Measurements from ENCODE around the gene NDUFV3. TPM values are rescaled to one million over a fixed set of nuclear protein-coding genes. Genes with fewer than 3 reads are reported as not detected.

The NDUFV3 gene
- total and polyA plus RNA-seq, 2 experiments from 2014 or later: 31.9 to 36.3 TPM

DNA sequence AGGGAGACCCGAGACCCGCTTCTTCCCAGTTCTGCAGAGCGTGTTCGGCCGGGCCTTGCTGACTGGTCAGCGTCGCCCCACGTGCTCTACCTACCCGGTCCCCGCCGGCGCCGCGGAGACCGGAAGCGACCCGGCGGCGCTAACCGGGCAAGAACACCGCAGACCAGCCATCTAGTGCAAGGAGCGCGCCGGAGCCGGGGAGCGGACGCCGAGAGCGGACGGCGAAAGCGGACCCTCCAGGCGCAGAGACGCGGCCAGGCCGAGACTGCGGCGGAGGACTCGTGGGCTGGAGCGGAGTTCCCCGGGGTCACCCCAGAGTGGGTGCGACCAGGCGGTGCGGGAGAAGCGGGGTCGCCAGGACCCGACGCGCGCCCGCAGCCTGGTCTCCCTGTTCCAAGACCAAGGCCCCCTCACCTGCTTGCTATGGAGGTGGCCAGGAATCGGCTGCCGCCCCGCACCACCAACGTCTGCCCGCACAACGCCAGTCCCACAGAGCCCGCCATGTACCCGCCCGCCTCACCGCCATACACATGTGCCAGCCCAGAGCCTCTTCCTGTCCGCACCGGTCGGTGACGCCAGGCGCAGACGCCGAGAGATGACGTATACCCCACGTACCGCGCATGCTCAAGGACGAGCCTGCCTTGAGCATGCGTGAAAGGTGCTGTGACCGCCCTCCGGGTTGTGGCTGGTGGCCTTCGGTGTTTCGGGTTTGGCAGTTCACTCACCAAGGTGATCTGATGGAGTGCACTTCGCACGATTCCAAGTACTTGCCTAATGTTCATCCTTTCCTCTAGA is 13.9 kb upstream of the NDUFV3 start, which contains the start of gene WDR4:
Gene WDR4, minus strand, starts transcription at position 547 of the 795 bp plus-strand sequence. Its CDS starts 44 bp downstream, at position 503.
- H3K9me3 ChIP-seq (ENCODE audit: low read depth): no peaks in the 10 kb centered on the region
- H3K4me3 ChIP-seq: peak within 1 kb of the TSS; percentile 90
- H3K4me2 ChIP-seq: peak within 1 kb of the TSS; percentile 93
- no peaks in the 10 kb centered on the region for H3K9me2 ChIP-seq (replicated peaks; ENCODE audit: insufficient read depth)
- no peaks in the 10 kb centered on the region for H3K36me3 ChIP-seq (replicated peaks; ENCODE audit: insufficient read depth, low read depth)
- no peaks in the 10 kb centered on the region for H4K20me1 ChIP-seq (ENCODE audit: insufficient read depth, poor library complexity, severe bottlenecking)
- peak; percentile 97 for DNase-seq (ENCODE audit: low spot score)
- H3K4me1 ChIP-seq (ENCODE audit: insufficient read depth): peaks cover 4% of the 10 kb centered on the region
- no peaks in the 10 kb centered on the region for H3K27me3 ChIP-seq
- H3K79me2 ChIP-seq: peaks cover 27% of the 10 kb centered on the region
- peak within 1 kb of the TSS; percentile 95 for H2AFZ ChIP-seq
- no peak for TF ChIP-seq CTCF (IDR thresholded peaks at IDR 0.05; ENCODE audit: poor library complexity)
- WGBS (ENCODE audit: low lambda C conversion rate, missing lambda C conversion rate): under 1% methylated on average over 71 of the region's 80 CpGs
- H3K27ac ChIP-seq: peak within 1 kb of the TSS; percentile 93

GRCh38 chr21:42880352-42880751 is 12.8 kb upstream of the NDUFV3 start:
- DNase-seq (ENCODE audit: low spot score): no peak
- Histone ChIP-seq H3K79me2 (peaks cover 27% of the 10 kb centered on the region), H3K27ac (peak overlapping the region; percentile 93), H3K27me3 (no peaks in the 10 kb centered on the region), H3K36me3 (replicated peaks; ENCODE audit: insufficient read depth, low read depth) (no peaks in the 10 kb centered on the region), H3K4me1 (ENCODE audit: insufficient read depth) (peaks cover 4% of the 10 kb centered on the region), H3K4me2 (peak overlapping the region; percentile 79), H3K9me2 (replicated peaks; ENCODE audit: insufficient read depth) (no peaks in the 10 kb centered on the region), H4K20me1 (ENCODE audit: insufficient read depth, poor library complexity, severe bottlenecking) (no peaks in the 10 kb centered on the region), H3K9me3 (ENCODE audit: low read depth) (no peaks in the 10 kb centered on the region), H2AFZ (peak overlapping the region; percentile 95), H3K4me3 (peak overlapping the region; percentile 71)
- 94% methylated on average over 6 of the region's 6 CpGs for WGBS (ENCODE audit: low lambda C conversion rate, missing lambda C conversion rate)
- TF ChIP-seq EZH2 (IDR thresholded peaks at IDR 0.05; ENCODE audit: borderline replicate concordance): no peak
- TF ChIP-seq CTCF (IDR thresholded peaks at IDR 0.05; ENCODE audit: poor library complexity): no peak
- no peak for TF ChIP-seq EZH2phosphoT487 (IDR thresholded peaks at IDR 0.05; ENCODE audit: low read depth, severe bottlenecking, unreplicated experiment)

DNA sequence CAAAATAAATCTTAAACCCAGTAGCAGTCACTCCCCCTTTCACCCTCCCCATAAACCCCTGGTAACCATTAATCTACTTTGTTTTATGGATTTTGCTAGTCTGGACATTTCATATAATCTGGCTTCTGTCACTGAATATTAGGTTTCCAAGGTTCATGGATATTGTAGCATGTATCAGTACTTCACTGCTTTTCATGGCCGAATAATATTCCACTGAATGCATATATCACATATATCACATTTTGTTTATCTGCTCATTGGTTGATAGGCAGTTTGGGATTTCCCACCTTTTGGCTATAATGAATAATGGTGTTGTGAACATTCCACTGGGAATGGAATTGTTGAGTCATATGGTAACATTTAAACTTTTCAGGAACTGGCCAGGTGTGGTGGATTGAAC is 9.2 kb upstream of the NDUFV3 start:
- no peak overlapping the region for H3K27ac ChIP-seq
- TF ChIP-seq CTCF (IDR thresholded peaks at IDR 0.05; ENCODE audit: poor library complexity): no peak
- TF ChIP-seq EZH2 (IDR thresholded peaks at IDR 0.05; ENCODE audit: borderline replicate concordance): no peak
- TF ChIP-seq EZH2phosphoT487 (IDR thresholded peaks at IDR 0.05; ENCODE audit: low read depth, severe bottlenecking, unreplicated experiment): no peak
- DNase-seq (ENCODE audit: low spot score): no peak

More for the DNA sequence above, 9.2 kb upstream of the NDUFV3 start:
- WGBS (ENCODE audit: low lambda C conversion rate, missing lambda C conversion rate): 96% methylated on average over 1 of the region's 1 CpG
- no peak overlapping the region for H3K4me2 ChIP-seq
- no peaks in the 10 kb centered on the region for H3K9me2 ChIP-seq (replicated peaks; ENCODE audit: insufficient read depth)
- H3K4me1 ChIP-seq (ENCODE audit: insufficient read depth): no peaks in the 10 kb centered on the region
- H4K20me1 ChIP-seq (ENCODE audit: insufficient read depth, poor library complexity, severe bottlenecking): no peaks in the 10 kb centered on the region
- H3K79me2 ChIP-seq: peaks cover 10% of the 10 kb centered on the region
- no peaks in the 10 kb centered on the region for H3K9me3 ChIP-seq (ENCODE audit: low read depth)
- no peaks in the 10 kb centered on the region for H3K27me3 ChIP-seq
- H3K36me3 ChIP-seq (replicated peaks; ENCODE audit: insufficient read depth, low read depth): no peaks in the 10 kb centered on the region
- no peak overlapping the region for H3K4me3 ChIP-seq
- no peak overlapping the region for H2AFZ ChIP-seq

Measured in hepatocyte (in vitro differentiated cells).